ENCODE results near the gene PLXNA3.

Gene PLXNA3

GRCh38 chrX:154466907-154467306 lies 8.8 kb downstream of the PLXNA3 start:
- Histone ChIP-seq H3K36me3 (ENCODE audit: insufficient read depth, low read length) (no peaks in the 10 kb centered on the region; the same call in 1 of the 2 replicates), H3K9me3 (ENCODE audit: low read depth, low read length) (no peaks in the 10 kb centered on the region)
- TF ChIP-seq EZH2 (IDR thresholded peaks at IDR 0.05) (no peak), FOXP2 (optimal IDR thresholded peaks at IDR 0.05; ENCODE audit: control extremely low read depth, extremely low read length, insufficient read depth) (no peak), POLR2AphosphoS5 (IDR thresholded peaks at IDR 0.05; ENCODE audit: borderline replicate concordance, low read depth, low read length) (no peak)

GRCh38 chrX:154467556-154467955 lies 9.5 kb downstream of the PLXNA3 start:
- H3K4me3 ChIP-seq = no peak overlapping the region
- no peak overlapping the region for H3K9ac ChIP-seq (ENCODE audit: insufficient read length)
- no peaks in the 10 kb centered on the region for H3K9me3 ChIP-seq (ENCODE audit: low read depth, low read length)

More at GRCh38 chrX:154466907-154467306, 8.8 kb downstream of the PLXNA3 start:
- no peak for DNase-seq (ENCODE audit: low read depth, low spot score)
- Histone ChIP-seq H3K4me3 (no peak overlapping the region), H3K9ac (ENCODE audit: insufficient read length) (no peak overlapping the region), H3K27ac (no peak overlapping the region)

GRCh38 chrX:154468217-154468616 lies 10.1 kb downstream of the PLXNA3 start:
- H3K27ac ChIP-seq = no peak overlapping the region
- H3K9me3 ChIP-seq (ENCODE audit: low read depth, low read length) = no peaks in the 10 kb centered on the region
- no peaks in the 10 kb centered on the region; the same call in 1 of the 2 replicates for H3K36me3 ChIP-seq (ENCODE audit: insufficient read depth, low read length)
- DNase-seq (ENCODE audit: low read depth, low spot score) = no peak
- H3K4me3 ChIP-seq = no peak overlapping the region
- TF ChIP-seq FOXP2 (optimal IDR thresholded peaks at IDR 0.05; ENCODE audit: control extremely low read depth, extremely low read length, insufficient read depth) = no peak
- no peak for TF ChIP-seq POLR2AphosphoS5 (IDR thresholded peaks at IDR 0.05; ENCODE audit: borderline replicate concordance, low read depth, low read length)
- TF ChIP-seq EZH2 (IDR thresholded peaks at IDR 0.05) = no peak
- H3K9ac ChIP-seq (ENCODE audit: insufficient read length) = no peak overlapping the region

More at GRCh38 chrX:154467556-154467955, 9.5 kb downstream of the PLXNA3 start:
- TF ChIP-seq POLR2AphosphoS5 (IDR thresholded peaks at IDR 0.05; ENCODE audit: borderline replicate concordance, low read depth, low read length) (no peak), FOXP2 (optimal IDR thresholded peaks at IDR 0.05; ENCODE audit: control extremely low read depth, extremely low read length, insufficient read depth) (no peak), EZH2 (IDR thresholded peaks at IDR 0.05) (no peak)
- Histone ChIP-seq H3K36me3 (ENCODE audit: insufficient read depth, low read length) (no peaks in the 10 kb centered on the region; the same call in 1 of the 2 replicates), H3K27ac (no peak overlapping the region)
- no peak for DNase-seq (ENCODE audit: low read depth, low spot score)

- no peak overlapping the region for H3K9ac ChIP-seq (ENCODE audit: insufficient read length)
- H3K4me3 ChIP-seq = no peak overlapping the region
- no peak for TF ChIP-seq FOXP2 (optimal IDR thresholded peaks at IDR 0.05; ENCODE audit: control extremely low read depth, extremely low read length, insufficient read depth)
- TF ChIP-seq EZH2 (IDR thresholded peaks at IDR 0.05) = no peak
- no peak for TF ChIP-seq POLR2AphosphoS5 (IDR thresholded peaks at IDR 0.05; ENCODE audit: borderline replicate concordance, low read depth, low read length)
- DNase-seq (ENCODE audit: low read depth, low spot score) = no peak
- H3K36me3 ChIP-seq (ENCODE audit: insufficient read depth, low read length) = no peaks in the 10 kb centered on the region; the same call in 1 of the 2 replicates
- H3K27ac ChIP-seq = no peak overlapping the region
- no peaks in the 10 kb centered on the region for H3K9me3 ChIP-seq (ENCODE audit: low read depth, low read length)
These were observed 11.0 kb downstream of the PLXNA3 start for GRCh38 chrX:154469114-154469513.

- Histone ChIP-seq H3K27ac (no peak overlapping the region), H3K9ac (ENCODE audit: insufficient read length) (no peak overlapping the region), H3K9me3 (ENCODE audit: low read depth, low read length) (no peaks in the 10 kb centered on the region), H3K36me3 (ENCODE audit: insufficient read depth, low read length) (no peaks in the 10 kb centered on the region; the same call in 1 of the 2 replicates), H3K4me3 (no peak overlapping the region)
- DNase-seq (ENCODE audit: low read depth, low spot score) = no peak
- TF ChIP-seq POLR2AphosphoS5 (IDR thresholded peaks at IDR 0.05; ENCODE audit: borderline replicate concordance, low read depth, low read length) (no peak), EZH2 (IDR thresholded peaks at IDR 0.05) (no peak), FOXP2 (optimal IDR thresholded peaks at IDR 0.05; ENCODE audit: control extremely low read depth, extremely low read length, insufficient read depth) (no peak)
These were observed 11.8 kb downstream of the PLXNA3 start for GRCh38 chrX:154469880-154470279.

- Histone ChIP-seq H3K36me3 (ENCODE audit: insufficient read depth, low read length) (no peaks in the 10 kb centered on the region; the same call in 1 of the 2 replicates), H3K4me3 (no peak overlapping the region)
These were observed 12.4 kb downstream of the PLXNA3 start for GRCh38 chrX:154470434-154470833.

GRCh38 chrX:154470914-154471568 lies 13.0 kb downstream of the PLXNA3 start:
- Histone ChIP-seq H3K9ac (ENCODE audit: insufficient read length) (no peak overlapping the region), H3K27ac (no peak overlapping the region), H3K36me3 (ENCODE audit: insufficient read depth, low read length) (no peaks in the 10 kb centered on the region; the same call in 1 of the 2 replicates), H3K9me3 (ENCODE audit: low read depth, low read length) (no peaks in the 10 kb centered on the region), H3K4me3 (no peak overlapping the region)
- TF ChIP-seq FOXP2 (optimal IDR thresholded peaks at IDR 0.05; ENCODE audit: control extremely low read depth, extremely low read length, insufficient read depth) = no peak
- TF ChIP-seq EZH2 (IDR thresholded peaks at IDR 0.05) = no peak
- DNase-seq (ENCODE audit: low read depth, low spot score) = no peak

More at GRCh38 chrX:154470434-154470833, 12.4 kb downstream of the PLXNA3 start:
- Histone ChIP-seq H3K9ac (ENCODE audit: insufficient read length) (no peak overlapping the region), H3K9me3 (ENCODE audit: low read depth, low read length) (no peaks in the 10 kb centered on the region), H3K27ac (no peak overlapping the region)
- no peak for TF ChIP-seq EZH2 (IDR thresholded peaks at IDR 0.05)
- TF ChIP-seq POLR2AphosphoS5 (IDR thresholded peaks at IDR 0.05; ENCODE audit: borderline replicate concordance, low read depth, low read length) = no peak
- TF ChIP-seq FOXP2 (optimal IDR thresholded peaks at IDR 0.05; ENCODE audit: control extremely low read depth, extremely low read length, insufficient read depth) = no peak
- DNase-seq (ENCODE audit: low read depth, low spot score) = no peak

GRCh38 chrX:154471839-154472684 lies 14.0 kb downstream of the PLXNA3 start:
- no peak for TF ChIP-seq EZH2 (IDR thresholded peaks at IDR 0.05)
- TF ChIP-seq POLR2AphosphoS5 (IDR thresholded peaks at IDR 0.05; ENCODE audit: borderline replicate concordance, low read depth, low read length) = no peak
- no peak for TF ChIP-seq FOXP2 (optimal IDR thresholded peaks at IDR 0.05; ENCODE audit: control extremely low read depth, extremely low read length, insufficient read depth)
- Histone ChIP-seq H3K9ac (ENCODE audit: insufficient read length) (no peak overlapping the region), H3K27ac (no peak overlapping the region), H3K36me3 (ENCODE audit: insufficient read depth, low read length) (no peaks in the 10 kb centered on the region; the same call in 1 of the 2 replicates), H3K9me3 (ENCODE audit: low read depth, low read length) (no peaks in the 10 kb centered on the region), H3K4me3 (no peak overlapping the region)
- DNase-seq (ENCODE audit: low read depth, low spot score) = no peak

Measured in SK-N-MC (cell line).